Measurements from ENCODE around the gene TBC1D8. TPM values are rescaled to one million over a fixed set of nuclear protein-coding genes. Genes with fewer than 3 reads are reported as not detected.

The TBC1D8 gene
- total RNA-seq, 2 donors from 2014 or later, result 86.1 to 149 TPM

- TF ChIP-seq POLR2AphosphoS5 (IDR thresholded peaks at IDR 0.05) (no peak), CTCF (IDR thresholded peaks at IDR 0.05) (no peak), POLR2A (IDR thresholded peaks at IDR 0.05) (no peak)
- intact Hi-C loops (cut with DNase I), result no loop called here
- H3K27me3 ChIP-seq (replicated peaks; ENCODE audit: insufficient read depth), result no peaks in the 10 kb centered on the region
- 17% methylated on average over 2 of the region's 2 CpGs for WGBS
- no peaks in the 10 kb centered on the region for H3K36me3 ChIP-seq
- H3K27ac ChIP-seq, result peak overlapping the region; percentile 80 to 81
- no peak for DNase-seq (ENCODE audit: low spot score)
- H3K4me3 ChIP-seq, result no peak overlapping the region
- H3K4me1 ChIP-seq (replicated peaks), result peaks cover 35% of the 10 kb centered on the region
- H3K9me3 ChIP-seq, result no peaks in the 10 kb centered on the region
Observed at GRCh38 chr2:101119431-101119830, 31.8 kb downstream of the TBC1D8 start.

GRCh38 chr2:101116841-101117552, 34.2 kb downstream of the TBC1D8 start:
- H3K4me1 ChIP-seq (replicated peaks), result peaks cover 42% of the 10 kb centered on the region
- 86% methylated on average over 9 of the region's 9 CpGs for WGBS

GRCh38 chr2:101116348-101116747, 34.8 kb downstream of the TBC1D8 start:
- Histone ChIP-seq H3K9me3 (no peaks in the 10 kb centered on the region), H3K4me1 (replicated peaks) (peaks cover 42% of the 10 kb centered on the region), H3K36me3 (no peaks in the 10 kb centered on the region), H3K27me3 (replicated peaks; ENCODE audit: insufficient read depth) (no peaks in the 10 kb centered on the region), H3K27ac (peak overlapping the region; percentile 49 to 80), H3K4me3 (no peak overlapping the region)
- intact Hi-C loops (cut with DNase I), result no loop called here
- 86% methylated on average over 4 of the region's 4 CpGs for WGBS
- TF ChIP-seq POLR2AphosphoS5 (IDR thresholded peaks at IDR 0.05) (no peak), CTCF (IDR thresholded peaks at IDR 0.05) (no peak), POLR2A (IDR thresholded peaks at IDR 0.05) (no peak)
- no peak for DNase-seq (ENCODE audit: low spot score)

More at GRCh38 chr2:101116841-101117552, 34.2 kb downstream of the TBC1D8 start:
- Histone ChIP-seq H3K9me3 (no peaks in the 10 kb centered on the region), H3K36me3 (no peaks in the 10 kb centered on the region), H3K27ac (peak overlapping the region in 1 of 2 donors; percentile 80), H3K27me3 (replicated peaks; ENCODE audit: insufficient read depth) (no peaks in the 10 kb centered on the region), H3K4me3 (no peak overlapping the region)
- intact Hi-C loops (cut with DNase I), result no loop called here
- no peak for DNase-seq (ENCODE audit: low spot score)
- TF ChIP-seq POLR2A (IDR thresholded peaks at IDR 0.05), result no peak
- no peak for TF ChIP-seq POLR2AphosphoS5 (IDR thresholded peaks at IDR 0.05)
- TF ChIP-seq CTCF (IDR thresholded peaks at IDR 0.05), result no peak

DNA sequence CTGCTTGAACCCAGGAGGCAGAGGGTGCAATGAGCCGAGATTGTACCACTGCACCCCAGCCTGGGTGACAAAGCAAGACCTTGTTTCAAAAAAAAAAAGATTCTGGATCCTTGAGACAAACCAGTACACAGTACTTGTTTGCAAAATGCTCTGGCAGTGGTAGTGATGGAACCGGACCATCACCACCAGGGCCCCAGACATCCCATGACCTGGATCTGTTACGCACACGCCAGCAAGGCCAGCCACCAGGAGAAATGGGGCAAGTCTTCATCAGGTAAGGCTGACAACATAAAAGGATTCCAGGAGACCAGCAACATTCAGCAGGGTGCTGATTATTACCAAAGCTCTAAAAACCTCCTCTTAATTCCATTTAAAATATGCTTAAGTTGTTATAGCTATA, 35.5 kb downstream of the TBC1D8 start:
- WGBS, result 95% methylated on average over 4 of the region's 4 CpGs
- peak overlapping the region; percentile 49 to 80 for H3K27ac ChIP-seq
- no peaks in the 10 kb centered on the region for H3K36me3 ChIP-seq
- intact Hi-C loops (cut with DNase I), result no loop called here
- no peaks in the 10 kb centered on the region for H3K9me3 ChIP-seq
- H3K4me1 ChIP-seq (replicated peaks), result peaks cover 36% of the 10 kb centered on the region
- TF ChIP-seq POLR2A (IDR thresholded peaks at IDR 0.05) (no peak), POLR2AphosphoS5 (IDR thresholded peaks at IDR 0.05) (no peak)
- H3K27me3 ChIP-seq (replicated peaks; ENCODE audit: insufficient read depth), result no peaks in the 10 kb centered on the region
- no peak overlapping the region for H3K4me3 ChIP-seq
- no peak for DNase-seq (ENCODE audit: low spot score)

DNA sequence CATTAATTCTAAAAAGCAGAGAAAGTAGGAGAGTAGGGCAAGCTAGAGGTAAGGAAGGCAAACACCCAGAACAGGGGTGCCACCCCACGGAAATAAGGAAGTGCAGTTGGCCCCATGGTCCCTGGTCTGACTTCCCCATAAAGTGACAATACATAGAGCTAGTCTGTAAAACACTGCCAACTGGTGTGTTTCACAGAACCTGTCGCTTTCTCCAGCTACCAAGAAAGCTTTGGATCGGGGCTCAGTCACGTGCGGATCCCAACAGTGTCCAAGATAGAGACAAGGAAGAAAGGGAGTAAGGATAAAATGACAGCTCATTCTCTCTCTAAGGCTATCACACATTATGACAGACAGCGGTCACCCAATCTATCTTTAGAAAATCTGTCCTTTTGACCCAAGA, 36.4 kb downstream of the TBC1D8 start:
- no peak overlapping the region for H3K4me3 ChIP-seq
- DNase-seq (ENCODE audit: low spot score), result peak; percentile 39
- H3K27me3 ChIP-seq (replicated peaks; ENCODE audit: insufficient read depth), result no peaks in the 10 kb centered on the region
- no peak for TF ChIP-seq CTCF (IDR thresholded peaks at IDR 0.05)
- peak; percentile 39 for TF ChIP-seq POLR2AphosphoS5 (IDR thresholded peaks at IDR 0.05)
- H3K27ac ChIP-seq, result peak overlapping the region; percentile 49 to 80
- H3K9me3 ChIP-seq, result no peaks in the 10 kb centered on the region
- peaks cover 33% of the 10 kb centered on the region for H3K4me1 ChIP-seq (replicated peaks)
- intact Hi-C loops (cut with DNase I), result no loop called here
- WGBS, result 39% methylated on average over 6 of the region's 6 CpGs
- H3K36me3 ChIP-seq, result no peaks in the 10 kb centered on the region

Data from prostate gland (tissue), 2 donors.